Ramos (cell line): ENCODE measurements around the gene CEMP1.

ENCODE experiments used
- in situ Hi-C: fragments of 300-500 bp; cut with MboI; formaldehyde crosslinking; loops from one replicate; pipeline ENCODE4 v1.14.3; 2022; ENCODE audit warnings: low sequenced_read_pairs; ENCODE audit not compliant: unreplicated experiment

Gene CEMP1

GRCh38 chr16:2490190-2491105 is 40.8 kb downstream of the CEMP1 start:
- in situ Hi-C loops = no loop called here

GRCh38 chr16:2489581-2489980 is 41.6 kb downstream of the CEMP1 start:
- in situ Hi-C loops = no loop called here

DNA sequence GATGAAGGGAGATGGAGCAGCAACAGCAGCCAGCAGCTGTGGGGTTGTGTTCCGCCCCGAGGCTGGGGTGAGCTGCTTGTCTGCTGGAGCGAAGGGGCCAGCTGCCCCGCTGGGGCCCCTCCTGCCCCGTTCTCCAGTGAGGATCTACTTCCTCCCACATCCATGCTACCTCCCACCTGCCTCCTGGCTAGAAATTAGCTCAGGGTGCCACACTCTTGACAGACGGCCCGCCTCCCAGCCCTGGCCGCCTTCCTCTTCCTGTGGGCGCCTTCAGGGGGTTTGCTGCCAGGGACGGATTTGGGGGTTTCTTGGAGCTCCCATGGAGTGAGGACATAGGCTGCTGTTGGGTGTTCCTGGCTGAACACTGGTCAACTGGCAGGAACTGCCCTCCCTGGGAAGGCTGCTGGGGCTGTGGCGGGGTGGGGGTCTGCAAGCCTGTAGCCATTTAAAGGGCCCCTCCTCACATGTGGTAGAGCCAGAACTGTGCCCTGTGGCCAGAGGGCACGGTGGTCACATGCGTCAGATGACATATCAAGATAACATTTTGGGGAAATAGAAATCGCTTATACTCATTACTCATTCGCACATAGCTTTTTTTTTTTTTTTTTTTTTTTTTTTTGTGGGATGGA is 43.2 kb downstream of the CEMP1 start:
- in situ Hi-C loops = no loop called here

- in situ Hi-C loops = no loop called here
These were observed 43.7 kb downstream of the CEMP1 start for GRCh38 chr16:2487517-2487842.

DNA sequence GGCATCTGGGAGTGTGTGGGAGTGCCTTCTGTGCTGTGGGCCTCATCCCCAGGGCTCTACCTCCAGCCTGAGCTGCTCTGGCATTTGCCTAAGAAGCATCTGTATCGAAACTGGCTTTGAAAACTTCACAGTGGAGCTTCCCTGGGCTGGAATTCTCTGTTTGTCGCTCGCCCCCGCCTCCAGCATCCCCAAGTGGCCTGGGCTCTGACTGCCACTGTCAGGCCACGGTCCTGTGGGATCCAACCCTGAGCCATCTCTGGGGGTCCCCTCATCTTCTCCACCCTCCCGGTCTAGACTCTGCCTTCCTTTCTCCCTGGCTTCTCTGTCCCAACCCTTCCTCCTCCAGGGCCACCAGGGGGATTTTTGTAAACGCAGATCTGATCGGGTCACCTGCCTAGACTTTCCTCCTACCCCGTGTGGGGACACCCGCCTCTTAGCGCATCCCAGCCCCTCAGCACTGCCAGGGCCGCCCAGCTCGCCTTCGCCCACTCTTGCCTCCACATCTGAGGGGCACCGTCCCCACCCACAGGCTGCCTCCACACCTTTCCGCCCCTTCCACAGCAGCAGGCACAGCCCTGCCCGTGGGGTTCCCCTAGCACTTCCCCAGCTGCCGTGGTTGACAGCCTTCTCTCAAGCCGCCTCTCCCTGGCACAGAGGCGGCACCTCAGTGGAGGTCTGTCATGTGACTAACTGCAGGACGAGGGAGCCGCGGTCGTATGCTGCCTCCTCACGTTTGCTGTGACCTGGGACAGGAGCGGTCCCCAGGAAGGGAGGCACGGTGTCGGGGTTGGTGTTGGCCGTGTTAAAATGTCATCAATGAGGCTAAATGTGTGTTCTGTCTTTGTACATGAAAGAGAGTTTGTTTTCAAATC is 44.3 kb downstream of the CEMP1 start:
- in situ Hi-C loops = no loop called here

DNA sequence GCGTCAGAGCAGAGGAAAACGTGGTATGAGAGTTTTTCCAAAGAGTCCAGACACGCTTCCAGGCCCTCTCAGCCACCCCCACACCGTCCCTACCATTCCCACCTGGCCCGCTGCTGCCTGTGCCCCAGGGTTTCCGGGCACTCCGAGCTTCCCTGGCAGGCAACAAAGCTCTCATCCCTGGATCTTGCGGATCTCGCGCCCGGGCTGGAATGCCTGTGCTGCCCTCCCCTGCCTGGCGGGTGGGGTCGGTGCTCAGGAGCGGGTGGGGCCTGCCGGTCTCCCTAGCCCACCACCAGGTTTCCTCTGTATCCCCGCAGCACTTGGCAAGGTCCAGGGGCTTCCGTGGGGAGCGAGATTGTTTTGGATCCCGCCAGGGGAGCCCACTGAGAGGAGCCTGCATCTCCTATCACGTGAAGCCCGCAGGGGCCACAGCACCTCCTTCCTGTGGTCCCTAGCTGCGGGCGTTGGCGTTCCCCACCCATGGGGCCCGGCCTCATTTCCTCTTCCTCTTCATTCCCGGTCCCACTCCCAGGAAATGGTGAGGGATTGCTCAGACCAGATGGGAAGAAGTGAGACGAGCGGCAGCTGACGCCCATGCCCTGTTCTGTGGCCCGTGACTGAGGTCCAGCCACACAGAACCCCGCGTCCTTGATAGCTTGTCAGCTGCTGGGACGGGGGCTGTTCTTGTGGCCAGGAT is 45.2 kb downstream of the CEMP1 start:
- in situ Hi-C loops = no loop called here

GRCh38 chr16:2484898-2485508 is 46.2 kb downstream of the CEMP1 start:
- in situ Hi-C loops = no loop called here

DNA sequence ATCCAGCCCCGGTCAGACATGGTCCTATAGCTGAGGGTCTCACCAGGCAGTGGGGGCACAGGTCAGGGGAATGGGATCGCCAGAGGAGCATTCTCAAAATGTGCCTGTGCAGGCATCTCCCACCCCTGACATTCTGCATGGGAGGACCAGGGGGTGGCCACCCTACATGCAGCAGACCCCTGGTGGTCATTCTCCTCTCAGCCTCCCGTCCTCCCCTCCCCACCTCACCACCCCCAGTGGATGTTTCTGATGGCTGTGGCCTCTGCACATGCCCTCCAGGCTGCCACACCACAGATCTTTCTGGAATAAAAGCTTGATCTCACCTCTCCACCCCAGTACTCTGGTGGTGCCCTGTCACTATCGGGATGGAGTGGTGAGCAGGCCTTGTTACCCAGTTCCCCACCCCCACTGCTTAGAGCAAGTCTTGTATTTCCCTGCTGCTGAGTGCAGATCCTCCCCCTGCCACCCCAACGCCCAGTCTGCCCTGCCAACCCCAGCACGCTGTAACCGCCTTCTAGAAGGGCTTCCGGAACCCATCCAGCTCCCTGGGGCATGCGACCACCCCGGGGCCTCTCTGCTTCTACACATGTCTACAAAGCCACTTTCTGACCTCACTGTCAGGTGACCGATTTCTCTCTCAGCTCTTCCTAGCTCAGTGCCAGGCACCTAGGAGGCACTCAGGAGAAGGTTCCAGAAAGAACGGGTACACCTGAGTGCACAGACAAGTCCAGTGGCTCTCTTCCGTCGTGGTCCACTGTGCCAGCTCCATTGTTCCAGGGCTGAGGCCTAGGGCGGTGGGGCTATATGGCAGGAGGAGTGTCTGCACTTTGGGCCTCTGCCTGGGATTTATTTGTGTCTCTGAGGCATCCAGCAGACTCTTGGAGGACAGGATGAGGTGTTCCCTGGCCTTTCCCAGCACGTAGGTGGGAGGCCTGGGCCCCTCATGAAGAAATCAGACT is 47.0 kb downstream of the CEMP1 start:
- in situ Hi-C loops = no loop called here

DNA sequence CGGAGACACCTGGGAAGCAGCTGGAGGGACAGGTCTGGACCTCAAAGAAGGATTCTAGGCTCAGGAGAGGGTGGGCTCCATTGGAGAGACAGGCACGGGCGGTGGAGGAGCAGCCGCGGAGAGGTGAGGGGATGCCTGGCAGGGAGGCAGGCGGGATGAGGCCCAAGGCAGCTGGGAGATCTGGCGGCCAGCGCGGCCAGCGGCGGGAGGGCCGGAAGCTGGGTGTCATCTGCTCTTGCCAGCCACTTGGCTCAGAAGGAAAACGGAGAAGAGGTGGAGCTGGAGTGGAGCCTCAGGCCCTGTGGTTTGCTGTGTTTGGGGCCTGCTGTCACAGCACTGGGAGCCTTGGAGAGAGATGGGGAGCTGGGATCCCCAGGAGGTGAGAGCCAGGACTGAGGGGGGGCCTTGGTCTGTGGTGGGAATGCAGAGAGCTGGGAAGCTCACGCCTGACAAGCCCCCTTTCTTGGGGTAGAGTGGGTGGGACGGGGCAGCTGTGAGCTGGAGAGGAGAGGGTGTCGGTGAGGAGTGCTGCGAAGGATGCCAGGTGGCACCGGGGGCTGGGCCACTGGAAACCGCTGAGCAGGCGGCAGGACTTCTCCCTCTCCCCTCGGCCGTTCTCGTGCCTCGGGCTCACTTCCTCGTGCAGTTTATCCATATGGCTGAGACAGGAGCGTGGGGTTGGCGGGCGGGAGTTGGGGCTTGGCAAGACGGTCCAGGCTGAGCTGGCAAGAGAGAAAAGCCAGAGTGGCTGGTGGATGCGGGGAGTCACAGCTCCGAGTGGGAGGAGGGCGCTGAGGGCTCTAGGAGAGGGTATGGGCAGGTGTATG is 48.3 kb downstream of the CEMP1 start:
- in situ Hi-C loops = no loop called here

DNA sequence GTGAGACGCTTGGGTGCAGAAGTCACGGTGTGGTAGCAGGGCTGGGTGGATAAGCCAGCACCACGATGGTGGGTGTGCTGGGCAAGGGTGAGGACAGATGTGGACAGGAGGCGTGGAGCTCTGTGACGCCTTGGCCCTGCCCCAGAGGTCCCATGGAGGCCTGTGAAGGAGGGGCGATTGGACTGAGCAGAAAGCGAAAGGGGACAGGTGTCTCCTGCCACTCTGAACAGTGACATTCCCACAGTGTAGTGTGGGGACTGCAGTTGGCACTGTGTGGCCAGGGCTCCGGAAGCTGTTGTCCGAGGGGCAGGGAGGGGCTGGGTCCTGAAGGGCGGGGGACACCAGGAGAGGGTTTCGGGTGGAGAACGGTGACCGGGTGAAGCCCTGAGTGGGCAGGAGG is 49.0 kb downstream of the CEMP1 start:
- in situ Hi-C loops = no loop called here

GRCh38 chr16:2481676-2482075 is 49.5 kb downstream of the CEMP1 start:
- in situ Hi-C loops = no loop called here

GRCh38 chr16:2480948-2481347 is 50.3 kb downstream of the CEMP1 start:
- in situ Hi-C loops = no loop called here
